ENCODE results near the gene CLRN1. TPM values are rescaled to one million over a fixed set of nuclear protein-coding genes. Genes with fewer than 3 reads are reported as not detected.

Gene CLRN1
- total RNA-seq, 2 experiments from 2014 or later = not detected

DNA sequence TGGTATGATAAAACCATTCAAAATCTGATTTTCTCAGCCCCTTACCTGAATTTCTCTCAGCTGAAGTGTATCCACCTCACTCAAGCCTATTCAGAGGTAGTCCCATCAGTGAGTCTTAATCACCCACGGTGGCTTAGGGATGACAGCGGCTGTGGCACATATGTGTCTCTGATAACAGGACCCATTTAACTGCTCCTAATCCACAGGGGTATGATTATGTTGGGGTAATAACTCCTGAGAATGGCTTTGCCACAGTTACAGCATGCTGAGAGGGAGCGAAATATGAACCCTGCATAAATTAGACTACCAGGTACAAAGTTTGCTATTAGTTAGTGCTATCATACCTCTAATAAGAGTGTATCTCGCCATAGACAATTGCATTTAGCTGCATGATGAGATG is 10.6 kb downstream of the CLRN1 start:
- DNase-seq = no peak
- H3K4me1 Mint-ChIP-seq = no peaks in the 10 kb centered on the region
- H3K27me3 Mint-ChIP-seq = peaks cover 20% of the 10 kb centered on the region
- no peak for ATAC-seq (ENCODE audit: low read depth)
- H3K27ac Mint-ChIP-seq = no peak overlapping the region
- H3K9me3 Mint-ChIP-seq = no peaks in the 10 kb centered on the region
- no peak overlapping the region for H3K4me3 Mint-ChIP-seq
- no peaks in the 10 kb centered on the region for H3K36me3 Mint-ChIP-seq
- POLR2A ChIA-PET = no interaction called here

DNA sequence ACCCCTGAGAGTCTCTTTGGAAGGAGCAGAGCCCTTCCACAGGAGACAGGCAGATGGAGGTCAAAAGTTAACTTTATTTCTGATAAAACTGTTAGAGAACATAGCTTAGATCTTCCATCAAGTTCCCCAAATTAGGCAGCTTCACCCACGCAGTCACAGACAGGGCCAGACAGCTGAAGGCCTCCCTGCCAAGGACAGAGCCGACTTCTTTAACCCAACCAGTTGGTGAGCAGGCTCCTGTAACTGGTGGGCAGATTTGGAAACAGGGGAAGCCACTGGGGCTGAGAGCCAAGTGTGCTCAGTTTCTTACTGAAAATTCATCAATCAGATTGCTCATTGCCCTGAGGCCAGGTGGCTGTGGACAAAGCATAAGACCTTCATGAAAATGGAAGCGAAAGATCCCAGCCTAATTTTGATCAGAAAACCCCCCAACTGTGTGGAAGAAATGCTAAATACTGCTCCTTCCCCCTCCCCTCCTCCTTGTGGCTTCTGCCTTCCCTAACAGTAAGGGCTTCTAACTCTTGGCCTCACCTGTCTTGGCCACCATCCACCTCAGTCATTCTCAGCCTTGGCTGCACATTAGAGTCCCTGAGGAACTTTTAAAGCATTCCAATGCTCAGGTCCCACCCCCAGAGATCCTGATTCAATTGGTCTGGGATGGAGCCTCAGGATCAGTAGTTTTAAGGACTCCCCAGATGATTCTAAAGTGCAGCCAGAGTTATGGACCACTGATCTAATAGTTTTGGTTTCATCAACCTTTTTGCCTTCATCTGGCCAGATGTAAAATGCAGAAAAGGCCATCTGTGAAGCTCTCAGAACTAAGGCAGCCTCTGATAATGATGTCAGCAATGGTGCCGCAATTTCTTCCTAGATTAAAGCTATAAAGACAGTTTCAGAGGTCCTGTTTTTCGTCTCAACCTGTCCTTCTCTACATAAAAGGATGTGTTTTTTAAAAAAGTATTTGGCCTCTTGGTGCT is 11.5 kb downstream of the CLRN1 start:
- no peak overlapping the region for H3K4me3 Mint-ChIP-seq
- no peaks in the 10 kb centered on the region for H3K36me3 Mint-ChIP-seq
- no peak for DNase-seq
- no peak overlapping the region for H3K27ac Mint-ChIP-seq
- POLR2A ChIA-PET = no interaction called here
- H3K4me1 Mint-ChIP-seq = no peaks in the 10 kb centered on the region
- ATAC-seq (ENCODE audit: low read depth) = no peak
- no peaks in the 10 kb centered on the region for H3K9me3 Mint-ChIP-seq
- peaks cover 19% of the 10 kb centered on the region for H3K27me3 Mint-ChIP-seq

DNA sequence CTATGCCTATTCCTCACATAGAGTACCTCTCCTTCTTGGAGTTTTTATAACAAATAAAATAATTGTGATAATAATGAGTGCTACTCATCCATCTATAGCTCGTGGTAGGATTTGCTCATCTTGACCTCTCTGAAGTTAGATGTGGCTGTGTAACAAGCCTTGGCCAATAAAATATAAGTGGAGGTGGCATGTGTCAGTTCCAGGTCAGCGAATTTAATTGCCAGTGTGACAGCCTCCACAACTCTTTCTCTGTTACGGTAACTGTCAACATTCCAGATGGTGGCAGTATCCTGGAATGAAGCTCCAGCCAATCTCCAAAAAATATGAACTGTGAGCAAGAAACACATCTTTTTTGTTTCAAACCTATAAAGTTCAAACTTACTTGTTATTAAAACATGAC is 13.8 kb downstream of the CLRN1 start:
- H3K27me3 Mint-ChIP-seq = peaks cover 24% of the 10 kb centered on the region
- POLR2A ChIA-PET = no interaction called here

DNA sequence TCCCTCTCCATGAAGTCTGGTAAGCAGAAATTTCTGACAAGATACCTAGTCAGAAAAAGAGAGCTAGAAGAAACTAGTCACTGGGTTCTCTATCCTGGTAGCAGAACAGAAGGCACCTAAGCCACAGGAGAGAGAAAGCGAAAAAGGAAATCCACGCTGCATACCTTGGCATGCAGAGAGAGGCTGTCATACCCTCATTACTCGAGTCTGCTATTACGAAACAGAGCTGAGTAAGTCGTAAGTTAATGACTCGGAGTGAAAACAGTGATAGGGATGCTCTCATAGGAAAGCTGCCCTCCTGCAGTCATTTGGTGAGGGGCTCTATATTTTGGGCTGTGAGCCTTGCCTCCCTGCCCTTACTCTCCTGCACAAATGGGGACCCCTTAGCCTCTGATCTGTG is 16.2 kb downstream of the CLRN1 start:
- POLR2A ChIA-PET = no interaction called here
- no peak overlapping the region for H3K27ac Mint-ChIP-seq
- no peak overlapping the region for H3K4me3 Mint-ChIP-seq
- no peaks in the 10 kb centered on the region for H3K36me3 Mint-ChIP-seq
- ATAC-seq (ENCODE audit: low read depth) (no peak), DNase-seq (no peak)
- no peaks in the 10 kb centered on the region for H3K4me1 Mint-ChIP-seq
- H3K27me3 Mint-ChIP-seq = peaks cover 28% of the 10 kb centered on the region
- peaks cover 2% of the 10 kb centered on the region for H3K9me3 Mint-ChIP-seq

More for the DNA sequence above, 13.8 kb downstream of the CLRN1 start:
- Mint-ChIP-seq H3K4me3 (no peak overlapping the region), H3K4me1 (no peaks in the 10 kb centered on the region), H3K27ac (no peak overlapping the region), H3K36me3 (no peaks in the 10 kb centered on the region), H3K9me3 (no peaks in the 10 kb centered on the region)
- DNase-seq (no peak), ATAC-seq (ENCODE audit: low read depth) (no peak)

DNA sequence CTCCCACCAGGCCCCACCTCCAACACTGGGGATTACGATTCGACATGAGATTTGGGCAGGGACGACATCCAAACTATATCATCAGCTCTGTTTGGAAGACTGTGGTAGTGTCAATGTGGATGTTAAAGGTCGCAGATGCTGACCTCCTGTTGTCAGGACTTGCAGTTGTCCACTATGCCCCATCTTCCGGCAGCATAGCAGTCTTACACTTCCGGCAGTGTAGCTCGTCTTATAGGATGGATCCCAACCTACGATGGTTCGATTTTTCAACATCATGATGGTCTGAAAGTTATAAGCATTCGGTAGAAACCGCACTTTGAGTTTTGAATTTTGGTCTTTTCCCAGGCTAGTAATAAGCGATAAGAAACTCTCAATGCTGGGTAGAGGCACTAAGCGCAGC is 20.6 kb downstream of the CLRN1 start:
- H3K4me3 Mint-ChIP-seq = no peak overlapping the region
- POLR2A ChIA-PET = no interaction called here
- no peak for ATAC-seq (ENCODE audit: low read depth)
- no peaks in the 10 kb centered on the region for H3K4me1 Mint-ChIP-seq
- H3K36me3 Mint-ChIP-seq = no peaks in the 10 kb centered on the region
- H3K9me3 Mint-ChIP-seq = peaks cover 2% of the 10 kb centered on the region
- DNase-seq = no peak
- H3K27ac Mint-ChIP-seq = no peak overlapping the region
- peaks cover 23% of the 10 kb centered on the region for H3K27me3 Mint-ChIP-seq

DNA sequence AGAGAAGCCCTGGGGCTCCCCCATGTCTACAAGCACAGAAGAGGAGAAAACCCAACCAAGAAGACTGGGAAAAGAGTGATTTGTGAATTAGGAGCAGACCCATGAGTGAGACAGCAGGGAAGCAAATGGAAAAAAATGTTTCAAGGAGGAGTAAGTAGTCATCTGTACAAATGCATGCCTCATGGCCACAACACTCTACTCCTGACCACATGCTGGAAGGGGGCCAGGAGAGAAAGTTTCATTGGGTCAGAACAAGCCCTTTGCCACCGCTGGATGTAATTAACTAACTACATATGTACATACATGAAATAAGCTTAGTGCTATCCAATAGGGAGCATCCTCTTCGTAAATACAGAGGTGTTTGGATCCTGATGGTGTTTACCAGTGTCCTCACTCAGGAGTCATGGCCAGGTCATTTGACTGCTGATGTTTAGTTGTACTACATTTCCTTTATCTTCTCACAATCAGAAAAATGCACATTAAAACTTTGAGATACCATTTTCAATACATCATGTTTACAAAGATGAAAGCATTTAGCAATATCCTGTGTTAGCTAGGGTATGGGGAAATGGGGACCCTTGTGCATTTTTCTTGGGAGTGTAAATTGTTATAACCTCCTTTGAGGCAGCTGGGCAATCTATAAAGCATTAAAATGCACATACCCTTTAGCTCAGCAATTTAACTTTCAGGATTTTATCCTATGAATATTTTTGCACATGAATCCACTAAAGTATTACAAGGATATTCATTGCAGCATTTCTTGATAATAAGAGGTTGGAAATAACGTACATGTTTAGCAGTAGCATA is 27.1 kb downstream of the CLRN1 start:
- Mint-ChIP-seq H3K4me1 (no peaks in the 10 kb centered on the region), H3K27ac (no peak overlapping the region), H3K4me3 (no peak overlapping the region), H3K27me3 (peaks cover 11% of the 10 kb centered on the region), H3K9me3 (no peaks in the 10 kb centered on the region), H3K36me3 (no peaks in the 10 kb centered on the region)
- DNase-seq (no peak), ATAC-seq (ENCODE audit: low read depth) (no peak)
- POLR2A ChIA-PET = no interaction called here

DNA sequence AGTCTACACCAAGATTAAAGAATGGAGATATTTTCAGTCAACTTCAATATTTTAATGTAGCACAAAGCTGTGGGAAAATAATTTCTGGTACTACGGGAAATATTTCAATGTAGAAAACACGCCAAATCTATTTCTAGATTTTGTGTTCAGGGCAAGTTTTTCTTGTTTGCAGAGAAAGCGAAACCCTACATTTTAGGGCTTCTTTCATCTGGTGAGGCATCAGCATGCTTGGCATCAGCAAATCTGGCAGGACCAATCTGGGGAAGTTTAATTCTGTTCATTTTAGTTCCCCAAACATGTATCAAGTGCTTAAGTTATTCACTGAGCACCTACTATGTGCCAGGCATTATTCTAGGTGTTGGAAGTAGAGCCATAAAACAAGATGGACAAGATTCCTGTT is 30.3 kb downstream of the CLRN1 start:
- POLR2A ChIA-PET = no interaction called here
- no peak for ATAC-seq (ENCODE audit: low read depth)
- DNase-seq = no peak
- peaks cover 15% of the 10 kb centered on the region for H3K27me3 Mint-ChIP-seq
- H3K9me3 Mint-ChIP-seq = no peaks in the 10 kb centered on the region
- no peak overlapping the region for H3K27ac Mint-ChIP-seq
- no peaks in the 10 kb centered on the region for H3K4me1 Mint-ChIP-seq
- H3K36me3 Mint-ChIP-seq = no peaks in the 10 kb centered on the region
- no peak overlapping the region for H3K4me3 Mint-ChIP-seq

DNA sequence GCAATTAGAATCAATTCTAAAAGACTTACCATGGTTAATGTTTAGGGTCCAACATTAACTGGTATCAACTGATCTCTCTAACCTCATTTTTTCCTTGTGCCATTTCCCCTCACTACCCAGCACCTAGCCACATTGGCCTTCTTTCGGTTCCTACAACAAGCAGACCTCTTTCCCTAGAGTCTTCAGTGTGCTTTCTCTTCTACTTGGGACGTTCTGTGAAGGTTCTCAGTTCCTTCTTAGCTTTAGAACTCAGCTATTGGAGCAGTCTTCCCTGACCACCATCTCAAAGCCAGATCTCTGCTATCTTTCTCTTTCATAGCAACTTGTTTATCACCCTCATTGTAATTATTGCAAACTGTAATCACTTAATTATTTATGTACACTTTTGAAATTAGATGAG is 35.8 kb downstream of the CLRN1 start:
- no peak for ATAC-seq (ENCODE audit: low read depth)
- Mint-ChIP-seq H3K27me3 (peaks cover 18% of the 10 kb centered on the region), H3K4me1 (no peaks in the 10 kb centered on the region)

DNA sequence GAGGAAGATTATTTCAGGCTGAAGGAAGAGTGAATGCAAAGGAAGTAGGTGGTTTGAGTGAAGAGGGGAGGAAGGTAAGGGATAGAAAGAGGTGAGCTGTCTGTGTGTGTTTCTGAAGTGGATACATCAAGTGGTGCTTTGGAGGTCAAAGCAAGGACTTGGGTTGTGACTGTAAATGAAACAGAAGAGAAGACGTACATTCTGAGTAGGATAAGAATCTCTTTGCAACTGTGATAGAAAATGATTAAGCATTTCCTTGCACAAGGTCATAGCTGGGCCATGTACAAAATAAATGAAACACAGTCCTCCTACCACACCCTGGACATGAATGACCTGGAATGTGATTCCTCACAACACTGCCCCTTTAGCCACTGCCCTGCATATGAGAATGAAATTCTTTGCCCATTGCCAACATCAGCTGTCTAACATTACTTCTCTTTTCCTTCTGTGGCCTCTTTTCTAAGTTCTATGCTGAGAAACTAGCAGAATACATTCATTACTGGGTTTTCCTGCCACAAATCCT is 39.0 kb downstream of the CLRN1 start:
- Mint-ChIP-seq H3K4me1 (no peaks in the 10 kb centered on the region), H3K36me3 (no peaks in the 10 kb centered on the region), H3K9me3 (no peaks in the 10 kb centered on the region), H3K4me3 (no peak overlapping the region), H3K27ac (no peak overlapping the region), H3K27me3 (peaks cover 16% of the 10 kb centered on the region)
- DNase-seq = no peak
- no peak for ATAC-seq (ENCODE audit: low read depth)
- POLR2A ChIA-PET = no interaction called here

More for the DNA sequence above, 35.8 kb downstream of the CLRN1 start:
- DNase-seq = no peak
- no peaks in the 10 kb centered on the region for H3K36me3 Mint-ChIP-seq
- H3K9me3 Mint-ChIP-seq = no peaks in the 10 kb centered on the region
- POLR2A ChIA-PET = no interaction called here
- no peak overlapping the region for H3K27ac Mint-ChIP-seq
- no peak overlapping the region for H3K4me3 Mint-ChIP-seq

DNA sequence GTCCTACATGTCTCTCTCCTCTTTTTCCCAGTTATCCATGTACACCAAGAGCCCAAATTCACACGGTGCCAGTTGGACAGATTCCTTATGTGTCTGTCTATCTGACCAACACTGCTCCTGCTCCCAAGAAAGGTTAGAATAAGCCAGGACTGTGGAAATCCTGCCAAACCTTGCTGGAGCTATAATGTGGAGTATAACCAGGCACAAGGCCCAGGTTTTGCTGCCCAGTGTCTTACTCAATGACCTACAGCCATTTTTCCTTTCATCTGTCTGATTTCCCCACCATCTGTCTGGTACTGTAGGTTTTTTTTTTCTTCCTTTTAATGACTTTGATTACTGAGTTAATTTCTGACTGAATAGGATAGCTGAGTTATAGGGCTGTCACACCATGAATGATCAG is 40.8 kb downstream of the CLRN1 start:
- POLR2A ChIA-PET = no interaction called here
- Mint-ChIP-seq H3K27ac (no peak overlapping the region), H3K9me3 (no peaks in the 10 kb centered on the region), H3K36me3 (no peaks in the 10 kb centered on the region), H3K4me1 (no peaks in the 10 kb centered on the region), H3K27me3 (peaks cover 20% of the 10 kb centered on the region), H3K4me3 (no peak overlapping the region)
- ATAC-seq (ENCODE audit: low read depth) (no peak), DNase-seq (no peak)

DNA sequence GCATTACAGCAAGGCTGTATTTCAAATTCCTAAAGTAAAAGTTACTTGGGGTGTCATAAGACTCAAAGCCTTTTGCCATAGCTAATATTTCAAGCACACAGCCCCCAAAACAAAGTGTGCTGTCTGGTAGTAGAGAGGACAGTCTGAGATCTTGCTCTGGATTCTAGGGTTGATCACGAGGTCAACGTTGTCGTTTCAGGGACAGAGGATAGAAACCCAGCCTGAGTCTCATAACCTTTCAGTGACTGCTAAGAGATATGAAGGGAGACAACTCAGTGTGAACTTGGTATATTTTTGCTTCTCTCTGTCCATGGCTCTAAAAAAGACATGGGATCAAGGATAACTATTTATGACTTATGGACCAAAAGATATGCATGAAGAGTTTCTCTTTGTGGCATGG is 41.7 kb downstream of the CLRN1 start:
- POLR2A ChIA-PET = no interaction called here
- Mint-ChIP-seq H3K27ac (no peak overlapping the region), H3K4me1 (peaks cover under 1% of the 10 kb centered on the region), H3K36me3 (no peaks in the 10 kb centered on the region), H3K9me3 (no peaks in the 10 kb centered on the region), H3K27me3 (peaks cover 20% of the 10 kb centered on the region), H3K4me3 (no peak overlapping the region)
- DNase-seq (no peak), ATAC-seq (ENCODE audit: low read depth) (no peak)

DNA sequence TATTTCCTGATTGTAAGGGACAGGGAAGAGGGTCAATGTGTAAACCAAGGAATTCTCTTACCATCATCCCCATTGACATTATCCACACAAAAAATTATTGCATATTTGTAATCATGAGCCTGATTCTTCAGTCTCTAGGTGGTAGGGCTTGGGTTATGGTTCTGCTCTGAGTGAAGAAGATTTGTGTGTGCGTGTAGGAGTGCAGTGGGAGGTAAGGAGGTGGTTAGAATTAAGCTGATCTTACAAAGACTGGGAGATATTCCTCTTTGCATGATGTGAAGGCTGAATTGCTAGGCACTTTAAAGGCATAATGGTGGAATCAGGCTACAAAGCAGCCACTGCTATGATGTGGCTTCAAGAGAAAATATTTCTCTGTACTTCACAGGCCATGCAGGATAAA is 44.3 kb downstream of the CLRN1 start:
- DNase-seq (no peak), ATAC-seq (ENCODE audit: low read depth) (no peak)
- H3K27me3 Mint-ChIP-seq = peaks cover 20% of the 10 kb centered on the region
- H3K27ac Mint-ChIP-seq = no peak overlapping the region
- POLR2A ChIA-PET = no interaction called here
- no peaks in the 10 kb centered on the region for H3K36me3 Mint-ChIP-seq
- peaks cover 3% of the 10 kb centered on the region for H3K4me1 Mint-ChIP-seq
- no peak overlapping the region for H3K4me3 Mint-ChIP-seq
- no peaks in the 10 kb centered on the region for H3K9me3 Mint-ChIP-seq

DNA sequence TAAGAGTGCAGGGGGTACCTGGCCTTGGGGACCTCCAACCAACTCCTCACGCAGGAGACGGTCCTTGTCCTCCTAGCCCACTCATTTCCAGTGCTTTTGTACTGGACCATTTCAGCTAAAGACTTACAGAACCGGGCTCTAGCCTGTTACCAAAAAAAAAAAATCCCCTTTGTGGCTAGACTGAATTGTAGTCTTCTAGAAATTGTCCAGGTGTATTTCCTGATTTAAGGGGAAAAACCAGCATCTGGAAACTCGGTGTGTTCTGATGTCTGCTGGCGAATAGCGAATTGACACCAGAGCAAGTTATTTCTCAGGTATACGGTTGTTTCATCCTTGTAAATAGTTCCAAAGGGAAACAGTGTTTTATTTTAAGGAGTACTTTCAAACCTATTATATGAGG is 46.2 kb downstream of the CLRN1 start:
- Mint-ChIP-seq H3K4me1 (peaks cover 3% of the 10 kb centered on the region), H3K4me3 (no peak overlapping the region), H3K27ac (no peak overlapping the region), H3K27me3 (peaks cover 15% of the 10 kb centered on the region), H3K9me3 (no peaks in the 10 kb centered on the region), H3K36me3 (no peaks in the 10 kb centered on the region)
- no peak for DNase-seq
- POLR2A ChIA-PET = no interaction called here
- no peak for ATAC-seq (ENCODE audit: low read depth)

Data from activated naive CD8-positive, alpha-beta T cell treated with anti-CD3 and anti-CD28 coated beads, Interleukin-2, amount 10 ng/mL, durations not matched to agents 7 days and 5 days (primary cell).